Liver (tissue), 9 donors: Measurements from ENCODE around the gene SBF2. TPM values are rescaled to one million over a fixed set of nuclear protein-coding genes. Genes with fewer than 3 reads are reported as not detected.
"Not testable (repeated sequence)": the region's sequence is repeated elsewhere in the genome, so short reads cannot be mapped to it uniquely, and the experiment has no call there.

ENCODE experiments used
- DNase-seq: peaks from one replicate; pipeline ENCODE4 v3.0.0-alpha.2; 2017; ENCODE audit warnings: low spot score
- H3K27ac ChIP-seq, 2 donors: one replicate each; pipeline ENCODE4 v1.7.0; 2013; ENCODE audit warnings: inconsistent platforms in 2 of 2, low read length in 2 of 2, control low read depth in 1 of 2, low read depth in 1 of 2, mild to moderate bottlenecking in 1 of 2
- H3K27me3 ChIP-seq, 4 donors: one replicate each; pipeline versions ENCODE4 v1.6.1 to v1.7.0; 2013; ENCODE audit warnings: low read length in 3 of 4, inconsistent platforms in 1 of 4, mild to moderate bottlenecking in 1 of 4, moderate library complexity in 1 of 4; ENCODE audit not compliant: control insufficient read depth in 4 of 4, insufficient read depth in 4 of 4
- H3K36me3 ChIP-seq, 4 donors: one replicate each; pipeline versions ENCODE4 v1.6.1 to v1.7.0; 2013; ENCODE audit warnings: low read length in 3 of 4, mild to moderate bottlenecking in 3 of 4, low read depth in 1 of 4, moderate library complexity in 1 of 4; ENCODE audit not compliant: control insufficient read depth in 4 of 4, insufficient read depth in 3 of 4
- H3K4me1 ChIP-seq, 4 donors: one replicate each; pipeline versions ENCODE4 v1.6.1 to v1.7.0; 2013; ENCODE audit warnings: low read length in 3 of 4, mild to moderate bottlenecking in 3 of 4, moderate library complexity in 1 of 4; ENCODE audit not compliant: control insufficient read depth in 4 of 4, insufficient read depth in 4 of 4
- H3K4me3 ChIP-seq, 3 donors: one replicate each; pipeline versions ENCODE4 v1.6.1 to v1.7.0; 2013; ENCODE audit warnings: low read length in 3 of 3, control low read depth in 1 of 3, low read depth in 1 of 3, mild to moderate bottlenecking in 1 of 3
- H3K9ac ChIP-seq, 2 donors: one replicate each; pipeline ENCODE4 v1.7.0; 2013; ENCODE audit warnings: low read length in 2 of 2, mild to moderate bottlenecking in 2 of 2, moderate library complexity in 2 of 2, control low read depth in 1 of 2, low read depth in 1 of 2
- H3K9me3 ChIP-seq, 4 donors: one replicate each; pipeline versions ENCODE4 v1.6.1 to v1.7.0; 2013; ENCODE audit warnings: low read length in 3 of 4; ENCODE audit not compliant: control insufficient read depth in 4 of 4
- CTCF ChIP-seq: fragments of 150-350 bp; IDR thresholded peaks from 2 replicates; pipeline ENCODE4 v1.5.1; 2017; ENCODE audit warnings: improper control_type of control experiment, low read depth, low read length; ENCODE audit not compliant: missing input control
- EGR1 ChIP-seq, 2 donors: IDR thresholded peaks; 2 replicates each; pipeline ENCODE4 v1.6.1; 2016 to 2018; ENCODE audit warnings: antibody characterized with exemption in 2 of 2, low read depth in 2 of 2
- FOXA1 ChIP-seq: IDR thresholded peaks from 2 replicates; pipeline ENCODE4 v1.6.1; 2016; ENCODE audit warnings: antibody characterized with exemption
- GABPA ChIP-seq, 2 donors: IDR thresholded peaks in 1 of 2; conservative IDR thresholded peaks in 1 of 2; 2 replicates each; pipeline ENCODE4 v1.6.1; 2016; ENCODE audit warnings: antibody characterized with exemption in 2 of 2, mild to moderate bottlenecking in 1 of 2, moderate library complexity in 1 of 2
- HNF4A ChIP-seq, 2 donors: conservative IDR thresholded peaks; 2 replicates each; pipeline ENCODE4 v1.6.1; 2016; ENCODE audit warnings: antibody characterized with exemption in 2 of 2, mild to moderate bottlenecking in 2 of 2
- MAX ChIP-seq: IDR thresholded peaks from 2 replicates; pipeline ENCODE4 v1.6.1; 2016; ENCODE audit warnings: antibody characterized with exemption
- NR2F2 ChIP-seq: IDR thresholded peaks from 2 replicates; pipeline ENCODE4 v1.6.1; 2016; ENCODE audit warnings: antibody characterized with exemption
- SP1 ChIP-seq: IDR thresholded peaks from 2 replicates; pipeline ENCODE4 v1.6.1; 2018; ENCODE audit warnings: antibody characterized with exemption, mild to moderate bottlenecking
- TAF1 ChIP-seq: conservative IDR thresholded peaks from 2 replicates; pipeline ENCODE4 v1.6.1; 2016; ENCODE audit warnings: antibody characterized with exemption, mild to moderate bottlenecking
- YY1 ChIP-seq: IDR thresholded peaks from 2 replicates; pipeline ENCODE4 v1.6.1; 2016; ENCODE audit warnings: antibody characterized with exemption, mild to moderate bottlenecking
- ZBTB33 ChIP-seq: IDR thresholded peaks from 2 replicates; pipeline ENCODE4 v1.6.1; 2016; ENCODE audit warnings: antibody characterized with exemption
- WGBS: extraction: QIAGEN DNeasy Blood & Tissue Kit; methylation state at CpG from one replicate; pipeline ENCODE4 v1.1.7; 2013; 5-methylcytosine and 5-hydroxymethylcytosine counted together
- polyA plus RNA-seq, 2 donors: library from polyadenylated mRNA; stranded (reverse) in 1 of 2; unstranded in 1 of 2; fragments of 200-250 nt in 1 of 2; fragments of >200 nt in 1 of 2; fragmentation: Nextera tagmentation in 1 of 2; extraction: Ambion mirVana in 1 of 2; gene quantifications; one replicate each; pipeline versions ENCODE4 v1.2.1 to v1.2.3, GENCODE V29; 2013 to 2015
- total RNA-seq, 2 donors: library from RNA; depleted of rRNA; stranded (reverse); fragments of >200 nt; gene quantifications; one replicate each; pipeline ENCODE4 v1.2.3, GENCODE V29; 2014
- donor health status: healthy.
- donor health status: healthy.
- donor health status: healthy.
- donor health status: healthy.
- donor health status: healthy.

The SBF2 gene
- total and polyA plus RNA-seq, 4 donors = 7.5 to 31.3 (median 14.7) TPM

GRCh38 chr11:10232756-10233155, 61.3 kb downstream of the SBF2 start (continued):
- no peak for TF ChIP-seq CTCF
- no peak for TF ChIP-seq TAF1

- not testable (repeated sequence) for H3K36me3 ChIP-seq, H3K9me3 ChIP-seq, H3K9ac ChIP-seq, H3K27ac ChIP-seq, DNase-seq, H3K4me3 ChIP-seq, H3K27me3 ChIP-seq, H3K4me1 ChIP-seq
- WGBS = 95% methylated on average over 13 of the region's 13 CpGs
Measured at GRCh38 chr11:10231803-10232202, 62.2 kb downstream of the SBF2 start.

- TF ChIP-seq ZBTB33 = no peak
- TF ChIP-seq HNF4A (conservative IDR thresholded peaks at IDR 0.05) = no peak
- no peak for TF ChIP-seq EGR1 (IDR thresholded peaks at IDR 0.05; ENCODE audit: low read depth in 2 of 2)
- TF ChIP-seq MAX = no peak
- TF ChIP-seq GABPA (IDR thresholded peaks at IDR 0.05 in 1 of 2, conservative IDR thresholded peaks at IDR 0.05 in 1 of 2) = no peak
- no peak for TF ChIP-seq NR2F2
- TF ChIP-seq CTCF = no peak
- no peak for TF ChIP-seq SP1
- TF ChIP-seq FOXA1 = no peak
- DNase-seq = no peak
- H3K9ac ChIP-seq = no peak overlapping the region
- H3K36me3 ChIP-seq = no peaks in the 10 kb centered on the region
- no peak overlapping the region for H3K27ac ChIP-seq
- no peaks in the 10 kb centered on the region for H3K27me3 ChIP-seq
- H3K4me1 ChIP-seq = no peaks in the 10 kb centered on the region
- no peak overlapping the region for H3K4me3 ChIP-seq
- H3K9me3 ChIP-seq = no peaks in the 10 kb centered on the region
- 69% methylated on average over 2 of the region's 2 CpGs for WGBS
Measured at GRCh38 chr11:10225553-10225952, 68.5 kb downstream of the SBF2 start.

GRCh38 chr11:10222399-10222798, 71.6 kb downstream of the SBF2 start:
- TF ChIP-seq SP1 (no peak), TAF1 (no peak), YY1 (no peak), EGR1 (IDR thresholded peaks at IDR 0.05; ENCODE audit: low read depth in 2 of 2) (no peak)
- no peaks in the 10 kb centered on the region for H3K36me3 ChIP-seq
- no peaks in the 10 kb centered on the region for H3K4me1 ChIP-seq
- DNase-seq = no peak
- no peak overlapping the region for H3K9ac ChIP-seq
- H3K27ac ChIP-seq = no peak overlapping the region
- no peak overlapping the region for H3K4me3 ChIP-seq
- no peaks in the 10 kb centered on the region for H3K27me3 ChIP-seq
- 92% methylated on average over 3 of the region's 3 CpGs for WGBS
- no peaks in the 10 kb centered on the region for H3K9me3 ChIP-seq
